Testis (tissue), 2 donors: ENCODE results near the gene DPP6.

ENCODE experiments used
- POLR2A ChIP-seq: fragments of 450-650 bp; IDR thresholded peaks from one replicate; pipeline ENCODE4 v1.6.1; 2017; ENCODE audit warnings: antibody characterized with exemption, mild to moderate bottlenecking, moderate library complexity
- TF ChIP-seq, protein P1 (sequence below), 3 experiments: fragments of 450-650 bp in 2 of 3; fragments of 200-600 bp in 1 of 3; sonication (generic) in 1 of 3; IDR thresholded peaks; one replicate each; pipeline ENCODE4 v1.5.1; 2016 to 2019; ENCODE audit warnings: antibody characterized with exemption in 3 of 3, mild to moderate bottlenecking in 2 of 3, moderate library complexity in 1 of 3

DNA sequence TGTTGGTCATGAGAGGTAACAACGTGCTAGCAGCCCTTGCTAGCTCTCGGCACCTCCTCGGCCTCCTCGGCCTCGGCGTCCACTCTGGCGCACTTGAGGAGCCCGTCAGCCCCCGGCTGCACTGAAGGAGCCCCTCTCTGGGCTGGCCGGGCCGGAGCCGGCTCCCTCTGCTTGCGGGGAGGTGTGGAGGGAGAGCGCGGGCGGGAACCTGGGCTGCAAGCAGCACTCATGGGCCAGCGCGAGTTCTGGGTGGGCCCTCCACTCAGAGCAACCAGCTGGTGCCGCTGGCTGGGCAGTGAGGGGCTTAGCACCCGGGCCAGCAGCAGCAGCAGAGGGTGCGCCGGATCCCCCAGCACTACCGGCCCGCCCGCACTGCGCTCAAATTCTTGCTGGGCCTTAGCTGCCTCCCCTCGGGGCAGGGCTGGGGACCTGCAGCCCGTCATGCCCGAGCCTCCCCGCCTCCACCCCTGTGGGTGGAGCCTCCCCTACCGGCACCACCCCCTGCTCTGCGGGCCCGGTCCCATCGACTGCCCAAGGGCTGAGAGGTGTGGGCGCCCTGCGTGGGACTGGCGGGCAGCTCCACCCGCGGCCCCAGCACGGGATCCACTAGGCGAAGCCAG is 854.6 kb downstream of the DPP6 start:
- TF ChIP-seq, protein P1, sequence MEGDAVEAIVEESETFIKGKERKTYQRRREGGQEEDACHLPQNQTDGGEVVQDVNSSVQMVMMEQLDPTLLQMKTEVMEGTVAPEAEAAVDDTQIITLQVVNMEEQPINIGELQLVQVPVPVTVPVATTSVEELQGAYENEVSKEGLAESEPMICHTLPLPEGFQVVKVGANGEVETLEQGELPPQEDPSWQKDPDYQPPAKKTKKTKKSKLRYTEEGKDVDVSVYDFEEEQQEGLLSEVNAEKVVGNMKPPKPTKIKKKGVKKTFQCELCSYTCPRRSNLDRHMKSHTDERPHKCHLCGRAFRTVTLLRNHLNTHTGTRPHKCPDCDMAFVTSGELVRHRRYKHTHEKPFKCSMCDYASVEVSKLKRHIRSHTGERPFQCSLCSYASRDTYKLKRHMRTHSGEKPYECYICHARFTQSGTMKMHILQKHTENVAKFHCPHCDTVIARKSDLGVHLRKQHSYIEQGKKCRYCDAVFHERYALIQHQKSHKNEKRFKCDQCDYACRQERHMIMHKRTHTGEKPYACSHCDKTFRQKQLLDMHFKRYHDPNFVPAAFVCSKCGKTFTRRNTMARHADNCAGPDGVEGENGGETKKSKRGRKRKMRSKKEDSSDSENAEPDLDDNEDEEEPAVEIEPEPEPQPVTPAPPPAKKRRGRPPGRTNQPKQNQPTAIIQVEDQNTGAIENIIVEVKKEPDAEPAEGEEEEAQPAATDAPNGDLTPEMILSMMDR (IDR thresholded peaks at IDR 0.05) = no peak
- TF ChIP-seq POLR2A = no peak
